Stimulated activated naive B cell treated with anti-CD40 and anti-IgM and Interleukin-4, amounts not matched to agents 10 μg/mL and 1 μg/mL and 100 μg/mL, for 72 hours (primary cell): Measurements from ENCODE around the gene MAPK8IP2.
"Not testable (repeated sequence)": the region's sequence is repeated elsewhere in the genome, so short reads cannot be mapped to it uniquely, and the experiment has no call there.

ENCODE experiments used
- ATAC-seq, 2 donors: fragments of 150-1000 bp; cut with Tn5 transposase; replicated peaks; 2 replicates each; pipeline ENCODE4 v1.10.0; 2021; ENCODE audit warnings: moderate library complexity in 1 of 2
- DNase-seq: peaks from one replicate; pipeline ENCODE4 v3.0.0; 2021
- H3K27ac Mint-ChIP-seq: one replicate; pipeline ENCODE4 v1.8.0; 2022; ENCODE audit warnings: mild to moderate bottlenecking, mixed read lengths
- H3K27me3 Mint-ChIP-seq, 2 donors: one replicate each; pipeline ENCODE4 v1.8.0; 2022; ENCODE audit warnings: mixed read lengths in 2 of 2
- H3K36me3 Mint-ChIP-seq, 2 donors: one replicate each; pipeline ENCODE4 v1.8.0; 2022; ENCODE audit warnings: mixed read lengths in 2 of 2, mild to moderate bottlenecking in 1 of 2
- H3K4me1 Mint-ChIP-seq, 2 donors: one replicate each; pipeline ENCODE4 v1.8.0; 2022; ENCODE audit warnings: mixed read lengths in 2 of 2, mild to moderate bottlenecking in 1 of 2
- H3K4me3 Mint-ChIP-seq, 2 donors: one replicate each; pipeline ENCODE4 v1.8.0; 2022; ENCODE audit warnings: mild to moderate bottlenecking in 2 of 2, mixed read lengths in 2 of 2, moderate library complexity in 1 of 2
- H3K9me3 Mint-ChIP-seq, 2 donors: one replicate each; pipeline ENCODE4 v1.8.0; 2022; ENCODE audit warnings: mixed read lengths in 2 of 2, mild to moderate bottlenecking in 1 of 2

MAPK8IP2 gene

DNA sequence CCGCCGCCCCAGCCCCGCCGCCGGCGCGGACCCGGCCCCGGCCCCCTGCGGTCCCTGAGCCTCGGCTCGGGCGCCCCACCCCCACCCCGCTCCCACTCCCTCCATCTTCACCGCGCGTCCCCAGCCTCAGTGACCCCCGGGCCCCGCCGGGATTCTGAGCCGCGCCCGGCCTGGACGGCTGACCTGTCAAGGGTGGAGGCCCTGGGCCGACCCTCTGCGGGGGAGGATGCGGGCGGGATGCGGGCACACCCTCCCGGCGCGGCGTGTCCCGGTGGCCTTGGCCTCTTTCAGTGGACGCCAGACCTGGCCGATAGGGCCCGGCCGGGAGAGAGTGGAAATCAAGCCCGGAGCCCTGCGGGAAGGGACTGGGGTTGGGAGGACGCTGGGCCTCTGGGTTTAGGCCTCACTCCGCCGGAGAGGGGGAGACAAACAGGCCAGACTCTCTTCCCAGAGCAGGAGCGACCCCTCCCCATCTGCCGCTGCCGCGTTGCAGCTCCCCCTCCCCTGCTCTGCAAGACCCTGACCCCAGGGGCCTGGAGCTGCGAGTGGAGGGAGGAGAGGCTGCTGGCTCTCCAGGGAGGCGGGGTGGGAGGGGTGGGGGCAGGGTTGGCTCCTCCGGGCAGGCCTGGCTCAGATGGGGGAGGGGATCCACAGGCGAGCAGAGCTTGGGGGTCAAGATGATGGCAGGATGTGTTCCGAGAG, 525 bp downstream of the MAPK8IP2 start:
- no peaks in the 10 kb centered on the region for H3K9me3 Mint-ChIP-seq
- no peak for ATAC-seq
- H3K4me1 Mint-ChIP-seq, result peaks cover 11 to 20% of the 10 kb centered on the region in 2 donors
- H3K4me3 Mint-ChIP-seq, result peak overlapping the region in 1 of 2 donors; percentile 64
- no peak overlapping the region for H3K27ac Mint-ChIP-seq
- no peak for DNase-seq
- peaks cover 14 to 19% of the 10 kb centered on the region in 2 donors for H3K36me3 Mint-ChIP-seq
- H3K27me3 Mint-ChIP-seq, result peaks cover 56 to 66% of the 10 kb centered on the region in 2 donors

DNA sequence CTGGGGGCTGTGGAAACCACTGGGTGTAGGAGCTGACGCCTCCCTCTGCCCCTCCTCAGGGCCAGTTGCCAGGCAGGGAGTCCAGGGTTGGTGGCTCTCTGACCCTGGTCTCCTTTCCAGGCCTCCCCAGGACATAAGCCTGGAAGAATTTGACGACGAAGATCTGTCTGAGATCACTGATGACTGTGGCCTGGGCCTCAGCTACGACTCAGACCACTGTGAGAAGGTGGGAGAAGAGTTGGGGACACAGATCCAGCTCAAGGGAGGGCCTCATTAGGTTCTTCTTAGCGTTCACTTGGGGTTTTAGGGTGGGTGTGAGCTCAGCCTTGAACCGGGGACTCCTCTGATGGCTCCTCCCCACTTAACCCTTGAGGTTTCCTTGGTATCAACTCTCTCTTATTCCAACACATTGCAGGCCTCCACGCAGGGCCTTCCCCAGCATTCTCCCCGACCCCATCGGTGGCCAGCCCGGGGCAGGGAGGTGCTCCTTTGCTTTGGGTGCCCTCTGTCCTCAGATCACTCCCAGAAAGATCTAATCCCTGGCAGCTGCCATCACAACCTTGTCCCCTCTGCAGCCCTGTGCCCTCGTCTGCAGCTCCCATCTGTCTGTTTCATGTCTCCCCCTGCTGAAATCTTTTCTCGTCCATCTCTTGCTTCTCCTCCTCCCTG, 1.2 kb downstream of the MAPK8IP2 start:
- H3K27me3 Mint-ChIP-seq, result peaks cover 61 to 71% of the 10 kb centered on the region in 2 donors
- peaks cover 11 to 20% of the 10 kb centered on the region in 2 donors for H3K4me1 Mint-ChIP-seq
- DNase-seq, result no peak
- no peak for ATAC-seq
- no peaks in the 10 kb centered on the region for H3K9me3 Mint-ChIP-seq
- H3K27ac Mint-ChIP-seq, result peak overlapping the region; percentile 33
- H3K36me3 Mint-ChIP-seq, result peaks cover 12 to 13% of the 10 kb centered on the region in 2 donors
- H3K4me3 Mint-ChIP-seq, result peak overlapping the region; percentile 60 to 64

DNA sequence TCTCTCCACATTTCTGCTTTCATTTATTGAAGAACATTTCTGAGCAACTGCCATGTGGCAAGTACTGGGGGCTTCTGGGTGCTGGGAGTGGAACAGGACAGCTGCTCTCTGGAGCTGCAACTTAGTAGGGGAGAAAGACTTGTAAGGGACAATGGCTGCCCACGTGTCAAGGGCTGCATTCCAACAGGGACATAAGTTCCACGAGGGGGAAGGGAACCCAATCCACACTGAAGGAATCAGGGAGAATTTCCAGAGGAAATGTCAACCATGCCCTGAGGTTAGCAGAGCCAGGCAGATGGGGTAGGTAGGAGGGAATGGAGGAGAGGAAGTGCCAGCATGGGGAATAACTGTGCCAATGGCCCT, 1.7 kb downstream of the MAPK8IP2 start:
- ATAC-seq (no peak), DNase-seq (no peak)
- Mint-ChIP-seq H3K9me3 (no peaks in the 10 kb centered on the region), H3K4me1 (peaks cover 11 to 20% of the 10 kb centered on the region in 2 donors), H3K4me3 (peak overlapping the region in 1 of 2 donors; percentile 60), H3K27ac (no peak overlapping the region), H3K27me3 (peaks cover 61 to 71% of the 10 kb centered on the region in 2 donors), H3K36me3 (peaks cover 7 to 8% of the 10 kb centered on the region in 2 donors)

DNA sequence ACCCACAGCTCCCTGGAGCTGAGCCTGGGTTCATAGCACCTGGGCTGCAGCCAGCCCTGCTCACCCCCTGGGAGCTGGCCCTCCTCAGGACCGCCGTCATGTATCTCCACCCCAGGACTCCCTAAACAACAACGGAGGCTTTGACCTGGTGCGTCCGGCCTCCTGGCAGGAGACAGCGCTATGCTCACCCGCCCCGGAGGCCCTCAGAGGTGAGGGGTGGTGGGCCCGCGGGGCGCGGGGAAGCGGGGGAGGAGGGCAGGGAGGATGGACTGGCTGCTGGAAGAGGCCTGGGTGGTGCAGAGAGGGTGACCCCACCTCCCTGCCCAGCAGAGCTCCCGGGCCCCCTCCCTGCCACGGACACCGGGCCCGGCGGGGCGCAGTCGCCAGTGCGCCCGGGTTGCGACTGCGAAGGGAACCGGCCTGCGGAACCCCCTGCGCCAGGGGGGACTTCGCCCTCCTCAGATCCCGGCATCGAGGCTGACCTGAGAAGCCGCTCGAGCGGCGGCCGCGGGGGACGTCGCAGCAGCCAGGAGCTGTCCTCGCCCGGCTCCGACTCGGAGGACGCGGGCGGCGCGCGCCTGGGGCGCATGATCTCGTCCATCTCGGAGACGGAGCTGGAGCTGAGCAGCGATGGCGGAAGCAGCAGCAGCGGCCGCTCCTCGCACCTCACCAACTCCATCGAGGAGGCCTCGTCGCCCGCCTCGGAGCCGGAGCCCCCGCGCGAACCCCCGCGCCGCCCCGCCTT, 3.1 kb downstream of the MAPK8IP2 start:
- Mint-ChIP-seq H3K27ac (no peak overlapping the region), H3K4me1 (peaks cover 11 to 20% of the 10 kb centered on the region in 2 donors), H3K9me3 (no peaks in the 10 kb centered on the region), H3K36me3 (peaks cover 4% of the 10 kb centered on the region in 2 donors), H3K4me3 (no peak overlapping the region), H3K27me3 (peaks cover 65 to 72% of the 10 kb centered on the region in 2 donors)
- no peak for DNase-seq
- ATAC-seq, result no peak

DNA sequence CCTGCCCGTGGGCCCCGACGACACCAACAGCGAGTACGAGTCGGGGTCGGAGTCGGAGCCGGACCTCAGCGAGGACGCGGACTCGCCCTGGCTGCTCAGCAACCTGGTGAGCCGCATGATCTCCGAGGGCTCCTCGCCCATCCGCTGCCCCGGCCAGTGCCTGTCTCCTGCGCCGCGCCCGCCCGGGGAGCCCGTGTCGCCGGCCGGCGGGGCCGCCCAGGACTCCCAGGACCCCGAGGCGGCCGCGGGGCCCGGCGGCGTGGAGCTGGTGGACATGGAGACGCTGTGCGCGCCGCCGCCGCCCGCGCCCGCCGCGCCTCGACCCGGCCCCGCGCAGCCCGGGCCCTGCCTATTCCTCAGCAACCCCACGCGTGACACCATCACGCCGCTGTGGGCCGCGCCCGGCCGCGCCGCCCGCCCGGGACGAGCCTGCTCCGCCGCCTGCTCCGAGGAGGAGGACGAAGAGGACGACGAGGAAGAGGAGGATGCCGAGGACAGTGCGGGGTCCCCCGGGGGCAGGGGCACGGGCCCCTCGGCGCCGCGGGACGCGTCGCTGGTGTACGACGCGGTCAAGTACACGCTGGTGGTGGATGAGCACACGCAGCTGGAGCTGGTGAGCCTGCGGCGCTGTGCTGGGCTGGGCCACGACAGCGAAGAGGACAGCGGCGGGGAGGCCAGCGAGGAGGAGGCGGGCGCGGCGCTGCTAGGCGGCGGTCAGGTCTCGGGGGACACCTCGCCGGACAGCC, 3.8 kb downstream of the MAPK8IP2 start:
- ATAC-seq (no peak), DNase-seq (no peak)
- peaks cover 73 to 79% of the 10 kb centered on the region in 2 donors for H3K27me3 Mint-ChIP-seq
- no peak overlapping the region for H3K4me3 Mint-ChIP-seq
- H3K27ac Mint-ChIP-seq, result no peak overlapping the region
- peaks cover 4% of the 10 kb centered on the region in 2 donors for H3K36me3 Mint-ChIP-seq
- peaks cover 11 to 20% of the 10 kb centered on the region in 2 donors for H3K4me1 Mint-ChIP-seq
- H3K9me3 Mint-ChIP-seq, result no peaks in the 10 kb centered on the region

DNA sequence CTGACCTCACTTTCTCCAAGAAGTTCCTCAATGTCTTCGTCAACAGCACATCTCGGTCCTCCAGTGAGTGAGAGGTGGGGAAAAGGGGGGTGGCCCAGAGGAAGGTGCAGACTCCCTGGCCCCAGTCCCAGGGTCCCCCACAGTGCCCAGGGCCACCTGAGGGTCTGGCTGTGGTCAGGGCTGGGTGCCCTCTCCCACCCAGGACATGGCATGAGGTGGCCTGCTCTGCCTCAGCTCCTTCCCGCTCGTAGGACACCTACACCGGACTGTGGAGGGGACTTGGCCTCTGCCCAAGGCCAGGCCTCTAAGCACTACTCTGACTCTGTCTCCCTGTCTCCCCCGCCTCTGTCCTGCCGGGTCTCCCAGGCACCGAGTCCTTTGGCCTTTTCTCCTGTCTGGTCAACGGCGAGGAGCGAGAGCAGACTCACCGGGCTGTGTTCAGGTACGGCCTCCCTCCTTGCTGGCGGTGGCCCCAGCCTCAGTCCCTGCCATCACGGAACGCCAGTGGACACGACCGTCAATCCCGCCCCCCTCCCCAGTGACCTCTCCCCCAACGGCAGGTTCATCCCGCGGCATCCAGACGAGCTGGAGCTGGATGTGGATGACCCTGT, 4.5 kb downstream of the MAPK8IP2 start:
- no peaks in the 10 kb centered on the region for H3K9me3 Mint-ChIP-seq
- H3K27ac Mint-ChIP-seq, result no peak overlapping the region
- DNase-seq (no peak), ATAC-seq (no peak)
- no peaks in the 10 kb centered on the region for H3K36me3 Mint-ChIP-seq
- peaks cover 72 to 79% of the 10 kb centered on the region in 2 donors for H3K27me3 Mint-ChIP-seq
- no peak overlapping the region for H3K4me3 Mint-ChIP-seq
- peaks cover 7 to 15% of the 10 kb centered on the region in 2 donors for H3K4me1 Mint-ChIP-seq

DNA sequence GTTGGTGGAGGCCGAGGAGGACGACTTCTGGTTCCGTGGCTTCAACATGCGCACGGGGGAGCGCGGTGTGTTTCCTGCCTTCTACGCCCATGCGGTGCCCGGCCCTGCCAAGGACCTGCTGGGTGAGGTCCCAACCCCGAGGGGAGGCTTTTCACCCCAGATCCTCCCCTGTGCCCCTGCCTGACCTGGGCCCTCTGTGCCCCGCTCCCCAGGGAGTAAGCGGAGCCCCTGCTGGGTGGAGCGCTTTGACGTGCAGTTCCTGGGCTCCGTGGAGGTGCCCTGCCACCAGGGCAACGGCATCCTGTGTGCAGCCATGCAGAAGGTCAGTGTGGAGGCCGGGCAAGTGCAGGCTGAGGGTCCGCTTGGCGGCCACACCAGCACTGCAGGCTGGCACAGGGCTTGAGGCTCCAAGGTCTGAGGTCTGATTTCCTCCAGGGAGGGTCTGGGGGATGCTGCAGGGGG, 5.1 kb downstream of the MAPK8IP2 start:
- H3K27me3 Mint-ChIP-seq, result peaks cover 77 to 82% of the 10 kb centered on the region in 2 donors
- no peak for DNase-seq

DNA sequence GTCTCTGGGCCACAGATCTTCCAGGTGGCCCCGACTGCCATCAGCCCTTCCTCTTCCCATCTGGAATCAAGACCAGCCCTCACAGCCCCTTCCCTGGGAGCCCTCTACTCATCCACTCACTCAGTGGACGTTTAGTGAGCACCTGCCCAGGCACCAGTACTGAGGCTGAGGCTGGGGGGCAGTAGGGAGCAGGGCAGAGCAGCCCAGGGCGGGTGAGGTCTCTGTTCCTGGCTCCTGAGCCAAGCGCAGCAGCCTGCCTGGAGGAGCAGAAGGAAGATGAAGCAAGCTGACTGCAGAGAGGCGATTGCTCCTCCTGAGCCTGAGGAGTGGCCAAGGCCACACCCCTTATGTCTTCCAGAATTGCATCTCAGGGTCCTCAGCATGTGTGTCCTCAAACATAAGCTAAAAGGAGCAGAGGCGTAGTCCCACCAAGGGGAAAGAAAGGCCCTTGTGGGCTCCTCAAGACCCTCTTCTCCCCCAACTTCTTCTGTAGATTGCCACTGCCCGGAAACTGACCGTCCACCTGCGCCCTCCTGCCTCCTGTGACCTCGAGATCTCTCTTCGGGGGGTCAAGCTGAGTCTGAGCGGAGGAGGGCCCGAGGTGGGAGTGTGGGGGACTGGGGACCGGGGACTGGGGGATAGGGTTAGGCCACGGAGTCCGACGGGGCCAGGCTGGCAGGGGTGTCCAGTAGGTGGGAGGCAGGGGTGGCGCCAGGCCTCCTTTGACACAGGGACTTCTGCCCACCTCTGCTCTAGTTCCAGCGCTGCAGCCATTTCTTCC, 5.8 kb downstream of the MAPK8IP2 start:
- DNase-seq (no peak), ATAC-seq (no peak)
- no peaks in the 10 kb centered on the region for H3K9me3 Mint-ChIP-seq
- no peak overlapping the region for H3K27ac Mint-ChIP-seq
- H3K4me1 Mint-ChIP-seq, result peaks cover 7 to 15% of the 10 kb centered on the region in 2 donors
- peaks cover 80 to 89% of the 10 kb centered on the region in 2 donors for H3K27me3 Mint-ChIP-seq
- no peak overlapping the region for H3K4me3 Mint-ChIP-seq
- H3K36me3 Mint-ChIP-seq, result no peaks in the 10 kb centered on the region

More for the DNA sequence above, 5.1 kb downstream of the MAPK8IP2 start:
- Mint-ChIP-seq H3K36me3 (no peaks in the 10 kb centered on the region), H3K9me3 (no peaks in the 10 kb centered on the region), H3K27ac (no peak overlapping the region), H3K4me1 (peaks cover 7 to 15% of the 10 kb centered on the region in 2 donors), H3K4me3 (no peak overlapping the region)
- ATAC-seq, result no peak

DNA sequence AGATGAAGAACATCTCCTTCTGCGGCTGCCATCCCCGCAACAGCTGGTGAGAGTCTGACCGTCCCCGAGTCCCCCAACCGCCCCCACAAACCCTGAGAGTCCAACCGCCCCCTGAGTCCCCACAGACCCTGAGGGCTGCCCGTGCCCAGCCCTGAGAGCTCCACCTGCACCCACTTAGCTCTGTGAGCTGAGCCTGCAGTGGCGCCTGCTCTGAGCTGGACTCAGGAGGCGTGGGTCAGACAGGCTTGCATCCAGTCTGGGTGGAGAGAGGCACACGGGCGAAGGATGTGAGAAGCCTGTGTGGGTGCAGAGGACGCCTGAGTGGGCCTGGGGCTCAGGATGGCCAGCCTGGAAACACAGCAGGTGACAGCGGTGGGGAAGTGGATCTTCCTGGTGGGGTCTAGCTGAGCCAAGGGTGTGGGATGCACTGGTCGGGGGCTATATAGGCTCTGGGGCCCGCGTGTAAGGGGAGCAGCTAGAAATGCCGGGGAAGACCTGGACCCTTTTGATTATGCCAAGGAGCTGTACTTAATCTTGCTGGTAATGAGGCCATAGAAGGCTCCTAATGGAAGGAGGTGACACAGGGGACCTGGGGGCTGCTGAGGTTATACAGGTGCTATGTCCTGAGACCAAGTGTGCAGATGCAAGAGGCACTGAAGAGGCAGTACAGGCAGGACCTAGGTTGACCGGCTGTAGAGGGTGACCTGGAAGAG, 6.5 kb downstream of the MAPK8IP2 start:
- H3K36me3 Mint-ChIP-seq, result no peaks in the 10 kb centered on the region
- peak overlapping the region; percentile 61 for H3K27ac Mint-ChIP-seq
- H3K27me3 Mint-ChIP-seq, result peaks cover 76 to 89% of the 10 kb centered on the region in 2 donors
- ATAC-seq, result no peak
- DNase-seq, result no peak
- peaks cover 5 to 8% of the 10 kb centered on the region in 2 donors for H3K4me1 Mint-ChIP-seq
- H3K9me3 Mint-ChIP-seq, result no peaks in the 10 kb centered on the region
- H3K4me3 Mint-ChIP-seq, result no peak overlapping the region

DNA sequence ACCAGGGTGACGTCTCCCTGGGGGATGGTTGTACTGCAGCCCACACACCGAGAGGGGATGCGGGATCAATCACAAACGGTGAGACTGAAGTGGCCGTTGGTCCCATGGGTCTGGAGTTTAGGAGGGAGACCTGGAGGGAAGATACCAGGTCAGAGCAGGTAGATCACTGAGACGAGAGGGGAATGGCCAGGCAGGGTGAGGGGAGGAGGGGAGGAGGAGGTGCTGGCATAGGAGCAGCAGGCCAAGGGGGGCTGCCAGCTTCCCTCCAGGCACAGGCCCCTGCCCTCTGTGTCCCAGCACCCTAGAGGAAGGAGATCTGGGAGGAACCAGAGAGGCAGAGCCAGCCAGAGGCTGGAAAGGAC, 7.0 kb downstream of the MAPK8IP2 start:
- no peak for DNase-seq
- Mint-ChIP-seq H3K27ac (peak overlapping the region; percentile 61), H3K36me3 (no peaks in the 10 kb centered on the region)

DNA sequence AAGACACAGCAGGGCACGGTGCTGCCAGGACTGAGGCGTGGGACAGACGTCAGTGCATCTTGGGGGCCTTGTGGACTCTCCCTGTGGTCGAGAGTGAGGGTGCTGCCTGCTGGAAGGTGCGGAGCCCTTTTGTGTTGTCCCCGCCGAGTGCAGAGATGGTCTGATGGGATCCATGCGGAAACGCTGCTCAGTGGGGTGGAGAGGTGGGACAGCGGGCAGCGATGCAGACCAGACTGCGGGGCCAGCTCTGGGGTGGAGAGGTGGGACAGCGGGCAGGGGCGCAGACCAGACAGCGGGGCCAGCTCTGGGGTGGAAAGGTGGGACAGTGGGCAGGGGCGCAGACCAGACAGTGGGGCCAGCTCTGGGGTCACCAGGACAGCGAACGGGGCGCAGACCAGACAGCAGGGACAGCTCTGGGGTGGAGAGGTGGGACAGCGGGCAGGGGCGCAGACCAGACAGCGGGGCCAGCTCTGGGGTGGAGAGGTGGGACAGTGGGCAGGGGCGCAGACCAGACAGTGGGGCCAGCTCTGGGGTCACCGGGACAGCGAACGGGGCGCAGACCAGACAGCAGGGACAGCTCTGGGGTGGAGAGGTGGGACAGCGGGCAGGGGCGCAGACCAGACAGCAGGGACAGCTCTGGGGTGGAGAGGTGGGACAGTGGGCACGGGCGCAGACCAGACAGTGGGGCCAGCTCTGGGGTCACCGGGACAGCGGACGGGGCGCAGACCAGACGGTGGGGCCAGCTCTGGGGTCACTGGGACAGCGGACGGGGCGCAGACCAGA, 7.7 kb downstream of the MAPK8IP2 start:
- H3K9me3 Mint-ChIP-seq, H3K36me3 Mint-ChIP-seq, DNase-seq, ATAC-seq, H3K4me3 Mint-ChIP-seq, H3K27ac Mint-ChIP-seq, H3K4me1 Mint-ChIP-seq: not testable (repeated sequence)
- H3K27me3 Mint-ChIP-seq, result peaks cover 69 to 88% of the 10 kb centered on the region in 2 donors

More for the DNA sequence above, 7.0 kb downstream of the MAPK8IP2 start:
- H3K4me1 Mint-ChIP-seq, result peaks cover 2 to 6% of the 10 kb centered on the region in 2 donors
- no peak overlapping the region for H3K4me3 Mint-ChIP-seq
- ATAC-seq, result no peak
- no peaks in the 10 kb centered on the region for H3K9me3 Mint-ChIP-seq
- H3K27me3 Mint-ChIP-seq, result peaks cover 70 to 88% of the 10 kb centered on the region in 2 donors

DNA sequence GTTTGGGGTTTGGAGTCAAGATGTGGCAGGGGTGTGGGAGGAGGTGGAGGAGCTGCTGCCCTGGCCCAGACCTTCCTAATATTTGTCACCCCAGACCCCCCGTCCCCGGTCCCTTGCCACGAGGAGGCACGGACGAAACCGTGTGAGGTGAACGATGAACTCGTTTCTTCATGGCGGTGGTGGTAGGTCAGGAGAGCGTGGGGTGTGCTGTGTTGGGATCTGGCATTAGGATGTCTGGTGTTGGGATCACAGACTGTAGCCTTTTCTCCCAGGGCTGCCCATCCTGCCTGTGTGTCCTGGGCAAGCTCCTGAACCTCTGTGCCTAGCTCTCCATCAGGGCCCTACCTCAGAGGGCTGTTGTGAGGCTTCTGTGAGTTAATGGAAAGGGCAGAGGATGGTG, 8.4 kb downstream of the MAPK8IP2 start:
- Mint-ChIP-seq H3K27ac (no peak overlapping the region), H3K27me3 (peaks cover 71 to 88% of the 10 kb centered on the region in 2 donors)
- ATAC-seq, result no peak

More for the DNA sequence above, 8.4 kb downstream of the MAPK8IP2 start:
- no peak for DNase-seq
- Mint-ChIP-seq H3K36me3 (no peaks in the 10 kb centered on the region), H3K4me3 (no peak overlapping the region), H3K4me1 (peaks cover 2 to 7% of the 10 kb centered on the region in 2 donors), H3K9me3 (no peaks in the 10 kb centered on the region)
